HG02970 (cell line): ENCODE measurements around the gene CGNL1.

ENCODE experiments used
- ATAC-seq: cut with Tn5 transposase; IDR thresholded peaks from one replicate; pipeline ENCODE4 v1.9.1; 2021; ENCODE audit warnings: mild to moderate bottlenecking, moderate library complexity, moderate number of reproducible peaks; ENCODE audit not compliant: unreplicated experiment, low FRiP score

The CGNL1 gene

DNA sequence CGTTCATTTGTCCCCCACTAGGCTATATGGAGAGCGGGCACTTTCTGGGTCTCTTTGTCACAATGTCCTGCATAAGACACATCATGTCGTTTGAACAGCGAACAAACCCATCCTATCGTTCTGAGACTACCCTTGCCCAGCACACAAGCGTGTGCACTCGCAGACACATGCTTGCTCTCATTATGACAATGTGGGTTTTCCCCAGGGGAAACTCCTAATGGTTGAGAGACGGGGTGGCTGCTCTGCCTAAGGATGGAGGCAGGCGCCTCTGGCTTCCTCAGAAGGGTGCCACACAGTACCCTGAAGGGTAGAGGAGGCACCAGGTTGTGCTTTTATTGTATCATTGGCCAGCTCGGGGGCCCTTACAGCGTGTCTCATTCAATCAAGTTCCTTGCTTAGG is 164.4 kb downstream of the CGNL1 start:
- ATAC-seq: no peak

DNA sequence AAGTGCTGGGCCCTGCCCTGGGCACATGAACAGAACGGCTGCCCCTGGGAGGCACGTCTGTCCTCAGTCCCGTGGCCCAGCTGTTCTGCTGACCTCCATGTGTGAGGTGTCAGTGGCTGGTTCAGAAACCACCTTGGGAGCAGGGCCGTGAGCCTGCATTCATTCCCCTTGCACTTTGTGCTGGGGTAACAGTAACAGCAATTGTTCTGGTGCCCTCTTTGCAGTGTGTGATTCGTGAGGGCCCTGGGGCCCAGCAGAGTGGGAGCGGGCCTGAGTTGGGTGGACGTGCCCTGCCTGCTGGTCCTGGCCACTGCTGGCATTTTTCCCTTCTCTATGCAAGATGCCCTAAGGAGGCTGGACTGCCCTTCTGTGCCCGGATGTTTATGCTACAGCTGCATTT is 165.0 kb downstream of the CGNL1 start:
- no peak for ATAC-seq

DNA sequence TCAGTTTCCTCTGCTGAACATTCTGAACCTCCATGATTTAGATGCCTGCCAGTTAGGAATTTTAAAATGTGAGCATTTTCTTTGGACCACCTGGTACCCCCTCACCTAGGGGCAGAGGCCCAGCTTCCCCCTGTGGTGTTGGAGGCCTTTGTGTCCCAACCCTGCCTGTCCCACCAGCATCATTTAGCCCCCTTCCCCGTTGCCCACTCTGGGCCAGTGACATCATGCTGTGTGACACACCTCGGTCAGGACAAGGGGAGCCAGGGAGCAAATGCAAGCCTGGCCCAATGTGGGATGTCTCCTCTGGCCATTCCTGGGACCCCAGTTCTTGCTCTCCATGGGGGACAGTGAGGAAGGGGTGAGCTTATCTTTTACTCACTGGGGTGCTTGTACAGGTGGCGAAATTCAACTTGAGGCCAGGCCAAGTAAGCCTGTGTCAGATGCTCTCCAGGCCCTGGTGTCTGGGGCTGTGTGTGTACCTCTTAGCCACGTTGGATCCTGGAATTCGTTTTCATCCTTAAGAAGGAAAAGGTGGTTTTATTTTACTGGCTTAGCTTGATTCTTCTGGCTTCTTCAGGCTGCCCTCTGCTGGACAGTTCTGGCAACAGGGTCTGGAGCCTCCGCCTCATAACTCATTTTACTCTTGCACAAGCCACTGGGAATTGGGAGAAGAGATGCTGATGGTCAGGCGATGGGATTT is 165.7 kb downstream of the CGNL1 start:
- ATAC-seq: no peak

- no peak for ATAC-seq
Measured at GRCh38 chr15:57542505-57542817, 166.2 kb downstream of the CGNL1 start.

GRCh38 chr15:57544848-57545480 is 168.7 kb downstream of the CGNL1 start:
- no peak for ATAC-seq

GRCh38 chr15:57545995-57546394 is 169.7 kb downstream of the CGNL1 start:
- ATAC-seq: no peak

DNA sequence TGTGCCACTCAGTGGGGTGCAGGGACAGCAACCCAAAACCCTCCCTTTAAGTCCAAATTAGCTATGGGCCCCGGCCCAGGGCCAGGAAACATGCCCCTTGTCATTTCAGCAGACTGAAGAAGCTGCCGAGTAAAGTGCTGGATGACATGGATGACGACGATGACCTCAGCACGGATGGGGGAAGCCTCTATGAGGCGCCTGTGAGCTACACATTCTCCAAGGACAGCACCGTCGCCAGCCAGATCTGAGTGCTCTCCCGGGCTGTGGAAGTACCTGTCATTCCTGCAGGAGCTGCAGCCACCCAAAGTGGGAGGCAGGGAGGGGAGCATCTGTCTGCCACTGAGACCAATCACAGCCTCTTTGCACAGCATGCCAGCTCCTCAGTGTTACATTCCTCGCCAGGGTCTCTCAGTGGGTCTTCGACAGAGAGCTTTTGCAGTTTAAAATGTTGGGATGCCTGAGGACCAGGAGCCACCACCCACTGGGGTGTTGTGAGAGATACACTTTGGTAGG is 171.0 kb downstream of the CGNL1 start:
- no peak for ATAC-seq

- no peak for ATAC-seq
Measured at GRCh38 chr15:57548351-57548750, 172.0 kb downstream of the CGNL1 start.

DNA sequence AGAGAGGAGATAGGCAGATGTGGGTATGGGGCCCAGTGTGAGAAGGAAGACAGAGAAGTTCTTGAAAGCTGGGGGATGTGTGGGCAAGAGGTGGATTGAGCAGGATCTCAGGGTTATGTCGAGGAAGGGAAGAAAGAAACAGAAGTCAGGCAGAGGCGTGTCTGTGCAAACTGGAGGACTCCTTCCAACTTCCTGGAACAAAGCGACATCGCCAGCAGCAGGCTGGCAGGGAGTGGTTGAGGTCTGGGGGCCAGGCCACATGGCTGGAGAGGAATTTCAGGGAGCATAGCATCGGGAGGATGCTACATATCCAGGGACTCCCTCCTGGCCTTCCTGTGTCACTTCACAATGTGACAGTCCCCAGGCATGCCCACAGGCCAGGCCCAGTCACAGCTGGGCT is 172.5 kb downstream of the CGNL1 start:
- ATAC-seq: no peak

GRCh38 chr15:57549935-57550334 is 173.6 kb downstream of the CGNL1 start:
- ATAC-seq: no peak

- no peak for ATAC-seq
Measured at GRCh38 chr15:57550640-57551039, 174.3 kb downstream of the CGNL1 start.

DNA sequence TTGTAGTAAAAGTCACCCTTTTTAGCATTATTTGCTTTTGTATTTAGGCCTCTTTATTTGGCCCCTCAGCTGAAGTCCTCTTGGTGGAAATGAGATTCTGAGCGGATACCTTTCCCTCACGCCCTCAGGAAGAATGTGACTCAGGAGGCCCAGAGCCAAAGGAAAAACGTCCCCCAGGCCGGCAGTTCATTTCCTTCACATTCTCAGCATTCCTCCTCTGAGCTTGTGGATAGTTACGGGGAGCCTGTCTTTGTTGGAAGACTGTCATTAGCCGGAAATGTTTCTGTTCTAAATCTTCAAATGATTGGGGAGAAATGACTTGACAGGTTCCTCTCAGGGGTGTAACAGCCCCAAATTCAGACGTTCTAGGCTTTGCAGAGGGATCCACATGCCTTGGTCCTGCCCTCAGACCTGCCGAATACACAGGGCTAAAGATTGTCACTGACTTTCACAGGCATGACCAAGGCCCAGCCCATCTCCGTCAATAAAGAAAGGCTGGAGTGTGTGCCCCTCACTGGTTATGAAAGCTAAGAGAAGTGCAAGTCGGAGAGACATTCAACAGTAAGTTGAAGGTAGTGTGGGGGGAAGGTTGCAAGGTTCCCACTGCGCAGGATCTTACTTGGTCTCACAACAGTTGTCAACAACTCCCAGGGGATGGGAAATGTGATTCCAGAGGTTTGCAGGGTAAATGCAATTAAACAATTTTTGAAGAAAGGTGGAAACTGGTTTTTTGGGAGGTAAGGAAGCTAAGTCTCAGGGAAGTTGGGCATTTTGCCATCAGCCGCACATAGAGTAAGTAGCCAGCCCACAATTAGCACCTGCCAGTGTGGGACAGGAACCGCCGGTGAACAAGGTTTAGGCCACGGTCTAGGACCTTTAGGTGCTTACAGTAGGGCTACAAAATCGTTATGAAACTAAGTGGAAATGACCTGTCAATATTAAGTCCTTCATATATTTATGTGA is 175.7 kb downstream of the CGNL1 start:
- no peak for ATAC-seq

DNA sequence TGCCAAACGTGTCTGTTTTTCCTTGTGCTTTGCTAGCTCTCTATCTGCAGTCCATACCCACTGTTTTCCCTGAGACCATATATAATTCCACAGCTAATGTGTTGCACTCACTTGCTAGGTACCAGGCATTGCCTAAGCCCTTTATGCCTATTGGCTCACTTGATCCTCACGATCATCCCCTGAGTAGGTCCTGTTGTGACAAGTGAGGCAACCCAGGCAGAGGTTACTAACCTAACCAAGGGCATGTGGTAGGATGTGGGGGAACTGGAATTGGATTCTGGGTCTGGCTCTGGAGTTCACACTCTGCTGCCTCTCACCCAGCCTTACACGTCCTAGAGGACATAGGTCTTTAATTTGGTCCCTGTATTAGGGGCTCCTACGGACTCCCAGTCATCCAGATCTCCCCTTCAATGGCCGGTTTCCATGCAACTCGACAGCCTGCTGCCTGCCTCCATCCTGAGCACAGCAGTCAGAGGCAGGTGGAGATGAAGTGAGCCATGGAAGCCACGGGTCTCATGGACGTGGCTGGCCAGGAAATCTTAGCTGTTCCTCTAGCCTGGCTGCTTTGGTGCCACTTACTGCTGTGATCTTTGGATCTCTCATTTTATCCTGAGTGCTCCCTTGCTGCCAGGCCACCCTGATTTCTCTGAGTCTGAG is 176.5 kb downstream of the CGNL1 start:
- no peak for ATAC-seq

- ATAC-seq: no peak
Measured at GRCh38 chr15:57553526-57553925, 177.2 kb downstream of the CGNL1 start.

GRCh38 chr15:57554063-57554811 is 177.9 kb downstream of the CGNL1 start:
- no peak for ATAC-seq

DNA sequence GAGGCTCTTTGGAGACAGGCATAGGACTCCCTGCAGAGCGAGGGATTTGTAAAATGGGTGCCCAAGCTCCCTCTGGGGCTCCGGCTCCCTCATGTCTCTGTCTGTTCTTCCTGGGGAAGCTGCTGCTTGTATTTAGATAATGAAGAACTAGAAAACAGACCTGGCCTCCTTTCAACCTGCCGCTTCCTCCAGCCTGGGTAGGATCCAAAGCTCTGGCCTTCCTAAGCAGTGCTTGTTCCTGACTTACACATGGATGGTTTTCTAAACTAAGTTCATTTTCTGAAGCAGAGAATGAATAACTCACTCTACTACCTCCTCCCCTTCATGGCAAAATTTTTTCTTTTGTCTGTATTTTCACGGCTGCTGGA is 178.5 kb downstream of the CGNL1 start:
- ATAC-seq: no peak

GRCh38 chr15:57555270-57555669 is 179.0 kb downstream of the CGNL1 start:
- ATAC-seq: no peak

GRCh38 chr15:57556040-57556439 is 179.7 kb downstream of the CGNL1 start:
- ATAC-seq: no peak

GRCh38 chr15:57557267-57557666 is 181.0 kb downstream of the CGNL1 start:
- ATAC-seq: no peak

DNA sequence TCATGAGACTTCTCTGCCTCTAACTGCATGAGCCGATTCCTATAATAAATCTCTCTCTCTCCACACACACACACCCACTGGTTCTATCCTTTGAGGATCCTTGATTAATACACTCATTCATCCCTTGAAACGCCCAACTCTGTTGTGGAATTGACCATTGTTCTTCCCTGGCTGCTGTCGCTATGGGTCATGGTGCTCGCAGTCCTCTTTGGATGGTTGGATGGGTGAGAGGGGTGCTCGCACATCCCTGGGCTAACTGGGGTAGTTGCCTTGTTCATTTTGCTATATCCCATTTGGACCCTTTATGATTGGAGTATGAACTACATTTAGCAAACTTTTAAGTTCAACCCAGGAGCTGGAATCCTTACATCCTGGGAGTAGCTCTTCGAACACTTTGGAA is 181.5 kb downstream of the CGNL1 start:
- ATAC-seq: no peak
